Muscle layer of colon (tissue), 2 donors: ENCODE measurements around the gene RSAD2.

Source experiments
- H3K27ac ChIP-seq: one replicate; pipeline ENCODE4 v1.7.0; 2013; ENCODE audit warnings: low read depth, mild to moderate bottlenecking, low read length, moderate library complexity
- H3K27me3 ChIP-seq, 2 donors: one replicate each; pipeline ENCODE4 v1.7.0; 2013; ENCODE audit warnings: low read length in 2 of 2, mild to moderate bottlenecking in 2 of 2; ENCODE audit not compliant: insufficient read depth in 2 of 2, control insufficient read depth in 1 of 2
- H3K36me3 ChIP-seq: one replicate; pipeline ENCODE4 v1.7.0; 2013; ENCODE audit warnings: mild to moderate bottlenecking, low read length; ENCODE audit not compliant: insufficient read depth
- H3K4me1 ChIP-seq: one replicate; pipeline ENCODE4 v1.7.0; 2013; ENCODE audit warnings: mild to moderate bottlenecking, low read length; ENCODE audit not compliant: insufficient read depth
- H3K4me3 ChIP-seq, 2 donors: one replicate each; pipeline ENCODE4 v1.7.0; 2013; ENCODE audit warnings: low read length in 2 of 2, low read depth in 1 of 2, mild to moderate bottlenecking in 1 of 2, moderate library complexity in 1 of 2
- H3K9ac ChIP-seq: one replicate; pipeline ENCODE4 v1.7.0; 2013; ENCODE audit warnings: low read length
- H3K9me3 ChIP-seq: one replicate; pipeline ENCODE4 v1.7.0; 2013; ENCODE audit warnings: mild to moderate bottlenecking, low read length
- donor health status: abdominal sarcoma.
- donor health status: Adenocarcinoma of cecum.

RSAD2 gene

DNA sequence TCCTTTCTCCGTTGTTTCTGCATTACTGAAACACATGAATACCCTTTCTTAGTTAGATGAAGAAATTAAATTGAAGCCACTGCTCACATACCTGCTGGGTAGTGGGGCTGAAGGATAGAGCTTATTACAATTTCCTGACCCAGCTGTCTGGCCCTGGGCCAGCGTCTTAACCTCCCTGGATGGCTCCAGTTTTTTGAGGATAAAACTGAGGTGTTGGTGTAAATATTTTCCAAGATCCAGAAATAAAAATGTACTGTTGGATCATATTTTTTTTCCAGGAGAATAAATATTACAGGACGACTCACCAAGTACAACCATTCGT, 43.1 kb downstream of the RSAD2 start:
- H3K36me3 ChIP-seq = no peaks in the 10 kb centered on the region
- no peak overlapping the region for H3K27ac ChIP-seq
- H3K27me3 ChIP-seq = no peaks in the 10 kb centered on the region
- H3K4me3 ChIP-seq = no peak overlapping the region
- H3K4me1 ChIP-seq = peaks cover 19% of the 10 kb centered on the region
- no peak overlapping the region for H3K9ac ChIP-seq
- no peaks in the 10 kb centered on the region for H3K9me3 ChIP-seq

DNA sequence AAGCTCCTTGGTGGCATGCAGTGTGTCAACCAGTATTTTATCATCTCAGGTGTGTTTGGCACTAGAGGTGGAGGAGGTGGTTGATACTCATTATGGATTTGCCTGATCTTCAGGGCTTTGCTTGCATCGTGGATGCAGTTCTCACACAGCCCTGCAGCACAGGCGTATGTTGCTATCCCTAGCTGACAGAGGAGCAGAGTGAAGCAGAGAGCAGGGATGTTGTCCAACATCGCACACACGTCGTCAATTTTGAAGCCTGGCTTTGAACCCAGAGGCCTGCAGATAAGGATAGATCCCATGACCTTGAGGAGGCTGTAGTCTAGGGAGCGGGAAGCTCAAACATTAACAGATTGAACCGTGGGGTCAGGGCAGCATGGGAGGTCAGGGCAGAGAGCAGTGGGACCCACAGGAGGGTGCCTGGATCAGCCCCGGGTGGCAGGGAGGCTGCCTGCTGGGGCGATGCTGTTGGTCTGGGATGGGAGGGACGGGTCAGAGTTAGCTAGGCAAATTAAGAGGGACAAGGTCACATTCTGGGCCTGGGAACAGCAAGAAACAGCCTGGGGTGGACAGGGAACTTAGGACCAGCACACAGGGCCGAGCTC, 43.8 kb downstream of the RSAD2 start:
- no peak overlapping the region for H3K4me3 ChIP-seq
- H3K27ac ChIP-seq = no peak overlapping the region
- no peaks in the 10 kb centered on the region for H3K9me3 ChIP-seq
- no peaks in the 10 kb centered on the region for H3K27me3 ChIP-seq
- no peak overlapping the region for H3K9ac ChIP-seq
- H3K36me3 ChIP-seq = no peaks in the 10 kb centered on the region
- peaks cover 25% of the 10 kb centered on the region for H3K4me1 ChIP-seq

DNA sequence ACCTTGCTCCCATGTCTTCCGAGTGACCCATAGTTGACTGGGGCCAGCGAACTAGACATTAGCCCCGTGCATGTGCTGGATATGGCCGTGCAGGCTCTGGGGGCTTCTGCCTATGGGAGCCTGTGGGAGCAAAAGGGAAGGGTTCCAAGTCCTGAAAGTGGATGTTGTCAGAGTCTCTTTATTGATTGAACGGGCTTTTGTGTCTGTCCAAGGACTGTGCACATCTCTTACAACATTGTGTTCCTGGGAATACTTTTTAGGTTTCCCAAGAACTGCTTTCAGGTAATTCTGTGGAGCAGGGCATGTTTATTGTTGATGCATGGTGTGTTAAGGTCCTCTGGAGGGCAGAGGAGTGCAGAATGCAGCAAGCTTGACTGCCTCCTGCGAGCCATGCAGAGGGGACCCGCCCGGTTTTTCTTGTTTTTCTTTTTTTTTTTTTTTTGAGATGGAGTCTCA, 44.7 kb downstream of the RSAD2 start:
- no peak overlapping the region for H3K9ac ChIP-seq

DNA sequence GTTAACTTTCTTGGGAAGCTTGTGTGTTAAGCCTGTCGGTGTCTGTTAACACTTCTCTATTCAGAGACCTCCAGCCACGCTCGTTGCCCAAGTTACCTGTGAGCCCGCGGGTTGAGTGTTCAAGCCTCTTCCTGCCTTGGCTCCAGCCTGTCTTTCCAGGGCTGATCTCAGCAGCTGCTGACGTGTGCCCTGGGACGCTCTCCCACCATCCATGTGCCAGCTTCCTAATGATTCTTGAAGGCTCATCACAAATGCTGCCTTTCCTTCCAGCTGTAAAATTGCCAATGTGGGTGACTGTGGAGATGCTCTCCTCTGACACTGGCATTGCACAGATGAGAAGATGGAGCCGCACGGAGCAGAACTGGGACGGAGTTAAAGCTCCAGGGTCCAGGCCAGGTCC, 45.7 kb downstream of the RSAD2 start:
- Histone ChIP-seq H3K4me1 (peaks cover 31% of the 10 kb centered on the region), H3K9me3 (no peaks in the 10 kb centered on the region), H3K9ac (no peak overlapping the region), H3K4me3 (no peak overlapping the region), H3K36me3 (no peaks in the 10 kb centered on the region), H3K27ac (no peak overlapping the region), H3K27me3 (no peaks in the 10 kb centered on the region)

More for the DNA sequence above, 44.7 kb downstream of the RSAD2 start:
- Histone ChIP-seq H3K4me3 (no peak overlapping the region), H3K27ac (no peak overlapping the region), H3K27me3 (no peaks in the 10 kb centered on the region), H3K4me1 (peaks cover 28% of the 10 kb centered on the region), H3K36me3 (no peaks in the 10 kb centered on the region), H3K9me3 (no peaks in the 10 kb centered on the region)

DNA sequence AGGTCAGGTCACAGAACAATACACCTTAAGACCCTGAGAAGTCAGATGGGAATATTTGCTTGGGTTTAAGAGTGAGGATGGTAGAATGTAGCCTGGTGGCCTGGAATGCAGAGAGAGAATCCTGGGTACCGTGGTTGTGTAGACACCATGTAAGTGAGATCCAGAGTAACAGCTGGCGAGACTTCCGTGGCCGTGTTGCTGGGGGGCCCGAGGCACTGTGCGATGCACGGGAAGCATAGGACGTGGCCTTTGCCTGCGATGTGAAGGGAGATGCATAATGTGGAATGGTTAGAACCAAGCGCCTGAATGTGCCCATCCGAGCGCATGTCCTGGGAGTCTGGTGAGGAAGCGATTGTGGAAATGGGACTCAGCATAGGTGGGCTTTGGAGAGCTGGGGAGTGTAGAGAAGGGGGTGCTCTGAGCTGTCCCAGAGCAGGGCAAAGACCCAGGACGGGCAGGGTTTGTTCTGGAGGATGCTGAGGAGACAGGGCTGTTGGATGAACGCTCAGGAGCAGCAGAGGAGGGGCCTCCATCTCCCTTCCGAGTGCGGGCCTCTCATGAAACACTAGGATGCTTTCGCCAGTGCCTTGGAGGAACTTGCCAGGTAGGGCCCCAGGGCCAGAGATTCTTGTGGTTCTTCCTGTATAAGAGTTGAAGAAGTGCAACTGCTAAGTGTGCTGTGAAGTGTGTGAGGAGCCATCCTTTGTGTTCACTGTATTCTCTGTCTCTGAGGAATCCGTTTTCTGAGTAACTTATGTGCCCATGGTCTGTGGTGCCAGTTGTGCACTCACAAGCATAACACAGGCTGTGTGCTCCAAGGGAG, 46.7 kb downstream of the RSAD2 start:
- no peak overlapping the region for H3K9ac ChIP-seq
- no peaks in the 10 kb centered on the region for H3K27me3 ChIP-seq
- no peak overlapping the region for H3K27ac ChIP-seq
- H3K9me3 ChIP-seq = no peaks in the 10 kb centered on the region
- H3K4me3 ChIP-seq = no peak overlapping the region
- H3K36me3 ChIP-seq = no peaks in the 10 kb centered on the region
- H3K4me1 ChIP-seq = peaks cover 30% of the 10 kb centered on the region

DNA sequence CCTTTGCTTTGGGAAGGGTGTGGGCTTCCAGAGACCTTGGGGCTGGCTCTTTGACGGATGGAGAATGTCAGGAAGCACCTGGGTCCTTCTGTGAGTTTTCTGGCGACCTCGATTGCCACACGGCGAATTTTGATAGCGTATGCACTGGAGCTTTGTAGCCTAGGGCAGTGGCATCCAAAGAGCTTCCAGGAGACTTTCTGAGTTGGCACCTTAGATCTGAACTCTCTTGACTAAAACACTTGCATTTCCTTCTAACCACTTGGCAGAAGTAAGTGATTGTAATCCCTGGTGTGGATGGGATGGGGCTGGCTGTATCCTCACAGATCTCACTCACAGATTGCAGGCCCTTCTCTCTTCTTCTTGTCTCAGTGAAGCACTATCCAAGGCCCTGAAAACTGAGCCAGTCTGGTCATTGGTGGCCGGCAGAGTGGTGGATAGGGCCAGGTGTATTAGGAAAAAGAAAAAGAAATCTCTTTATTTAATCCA, 47.4 kb downstream of the RSAD2 start:
- Histone ChIP-seq H3K36me3 (no peaks in the 10 kb centered on the region), H3K4me1 (peaks cover 26% of the 10 kb centered on the region), H3K9ac (no peak overlapping the region), H3K27ac (no peak overlapping the region), H3K4me3 (no peak overlapping the region), H3K9me3 (no peaks in the 10 kb centered on the region), H3K27me3 (no peaks in the 10 kb centered on the region)

DNA sequence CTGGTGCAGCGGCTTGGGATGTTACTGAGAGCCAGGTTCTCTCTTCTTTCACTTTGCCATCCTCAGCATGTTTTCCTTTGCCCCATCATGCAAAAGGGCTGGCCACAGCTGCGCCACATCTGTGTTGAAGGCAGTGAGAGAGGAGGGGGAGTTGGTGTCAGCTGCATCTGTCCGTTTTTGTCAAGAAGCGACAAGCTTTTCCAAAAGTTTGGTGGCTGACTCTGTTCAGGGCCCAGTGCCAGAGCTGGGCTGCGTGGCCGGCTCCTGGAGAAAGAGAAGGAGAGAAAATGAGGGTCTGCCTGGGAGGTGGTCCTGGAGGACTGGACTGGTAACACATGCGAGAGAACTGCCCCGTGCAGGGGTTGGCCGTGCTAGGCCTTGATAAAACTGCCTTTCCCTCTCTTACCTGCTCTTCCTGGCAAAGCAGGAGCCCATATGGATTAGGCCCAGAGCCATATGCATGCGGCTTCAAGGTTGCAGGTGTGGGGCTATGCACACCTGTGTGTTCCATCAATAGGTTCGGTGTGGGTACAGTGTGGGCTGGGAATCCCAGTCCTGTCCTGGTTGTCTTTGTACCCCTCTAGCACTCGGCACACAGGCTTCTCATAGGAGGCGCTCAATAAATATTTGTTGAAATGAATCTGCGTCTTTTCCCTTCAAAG, 48.6 kb downstream of the RSAD2 start:
- peaks cover 26% of the 10 kb centered on the region for H3K4me1 ChIP-seq
- H3K36me3 ChIP-seq = no peaks in the 10 kb centered on the region
- H3K27me3 ChIP-seq = no peaks in the 10 kb centered on the region
- H3K9ac ChIP-seq = no peak overlapping the region
- H3K9me3 ChIP-seq = no peaks in the 10 kb centered on the region
- H3K4me3 ChIP-seq = no peak overlapping the region
- H3K27ac ChIP-seq = no peak overlapping the region

DNA sequence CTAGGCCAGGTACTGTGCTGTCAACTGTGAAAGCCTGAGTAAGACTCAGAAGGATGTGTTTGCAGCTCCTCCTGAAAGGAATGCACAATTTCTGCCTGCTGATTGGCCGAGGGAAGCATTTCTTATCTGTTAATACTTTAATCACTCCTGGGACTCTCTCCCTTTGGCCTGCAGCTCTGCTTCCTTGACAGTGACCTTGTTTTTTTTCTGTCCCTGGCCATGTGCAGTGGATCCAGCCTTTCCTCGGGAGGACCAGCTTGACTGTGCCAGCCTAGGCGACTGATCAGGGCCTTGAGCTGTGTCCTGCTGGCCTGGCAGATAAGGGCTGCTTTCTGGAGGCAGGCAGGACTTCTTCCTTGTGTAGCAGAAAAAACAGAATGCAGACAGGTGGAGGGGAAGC, 49.6 kb downstream of the RSAD2 start:
- no peaks in the 10 kb centered on the region for H3K27me3 ChIP-seq
- H3K9ac ChIP-seq = no peak overlapping the region
- no peak overlapping the region for H3K27ac ChIP-seq
- H3K36me3 ChIP-seq = no peaks in the 10 kb centered on the region
- H3K4me3 ChIP-seq = no peak overlapping the region
- no peaks in the 10 kb centered on the region for H3K9me3 ChIP-seq
- H3K4me1 ChIP-seq = peaks cover 26% of the 10 kb centered on the region

DNA sequence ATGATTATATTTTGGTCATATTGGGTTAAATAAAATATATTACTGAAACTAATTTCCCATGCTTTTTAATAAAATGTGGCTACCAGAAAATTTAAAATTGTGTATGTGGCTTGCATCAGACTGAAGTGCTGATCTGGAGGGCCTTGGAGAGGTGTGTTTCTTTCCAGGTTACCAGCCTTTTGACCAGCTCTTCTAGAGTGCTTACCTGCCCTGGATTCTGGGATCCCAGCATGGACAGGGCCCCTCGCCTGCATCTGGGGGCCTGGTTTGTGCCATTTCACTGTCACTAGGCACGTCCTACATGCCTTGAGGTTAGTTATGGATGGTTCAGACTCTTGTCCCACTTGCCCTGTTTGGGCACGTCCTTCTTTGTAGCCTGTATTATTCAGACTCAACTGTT, 50.2 kb downstream of the RSAD2 start:
- H3K27me3 ChIP-seq = no peaks in the 10 kb centered on the region
- no peak overlapping the region for H3K4me3 ChIP-seq
- peaks cover 26% of the 10 kb centered on the region for H3K4me1 ChIP-seq
- H3K36me3 ChIP-seq = no peaks in the 10 kb centered on the region
- no peak overlapping the region for H3K9ac ChIP-seq
- H3K9me3 ChIP-seq = no peaks in the 10 kb centered on the region
- H3K27ac ChIP-seq = no peak overlapping the region

DNA sequence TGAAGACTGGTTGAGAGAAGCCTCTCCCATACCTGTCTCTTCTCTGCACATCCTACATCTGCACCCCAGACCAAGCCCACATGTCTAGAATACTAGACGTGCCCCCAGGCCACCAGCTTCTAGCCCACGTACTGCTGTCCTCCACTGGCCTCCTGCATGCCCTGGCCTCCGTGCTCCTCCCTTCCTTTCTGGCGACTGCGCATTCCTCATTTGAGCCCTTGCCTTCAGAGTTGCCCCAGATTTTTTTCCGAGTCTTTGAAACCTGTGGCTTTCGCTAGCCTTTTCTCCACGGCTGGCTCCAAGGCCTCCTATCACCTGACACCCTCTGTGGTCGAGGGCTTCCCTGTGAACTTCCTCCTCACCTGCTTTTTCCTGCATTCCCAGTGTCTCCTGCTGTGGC, 50.9 kb downstream of the RSAD2 start:
- no peak overlapping the region for H3K4me3 ChIP-seq
- H3K27ac ChIP-seq = no peak overlapping the region
- no peaks in the 10 kb centered on the region for H3K27me3 ChIP-seq
- no peak overlapping the region for H3K9ac ChIP-seq
- H3K4me1 ChIP-seq = peaks cover 26% of the 10 kb centered on the region
- H3K9me3 ChIP-seq = no peaks in the 10 kb centered on the region
- H3K36me3 ChIP-seq = no peaks in the 10 kb centered on the region

DNA sequence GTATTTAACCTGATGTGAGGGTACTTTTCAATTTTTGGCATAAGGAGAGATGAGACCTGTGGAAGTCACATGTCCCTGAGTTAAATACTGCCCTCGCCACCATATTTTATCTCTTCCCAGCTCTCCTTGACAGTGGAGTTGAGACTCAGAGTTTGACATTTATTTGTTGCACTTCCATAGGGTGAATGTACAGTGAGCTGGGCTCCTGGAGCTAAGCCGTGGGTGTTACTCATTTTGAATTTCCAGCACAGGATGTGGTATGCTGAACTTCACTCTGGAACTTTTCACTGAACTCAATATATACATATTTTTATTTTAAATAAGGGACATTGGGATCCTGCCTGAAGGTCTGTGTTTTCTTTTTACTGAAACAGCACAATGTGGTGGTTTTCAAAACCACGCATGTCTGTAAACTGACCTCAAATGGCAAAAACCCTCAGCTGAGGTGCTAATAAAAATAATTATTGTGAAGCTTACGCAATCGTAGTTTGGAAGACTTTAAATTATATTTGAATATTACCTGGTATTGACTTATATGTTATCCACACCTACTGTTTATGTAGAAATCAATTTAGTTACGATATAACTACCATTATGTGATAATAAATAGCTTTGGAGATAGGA, 51.7 kb downstream of the RSAD2 start:
- Histone ChIP-seq H3K27me3 (no peaks in the 10 kb centered on the region), H3K27ac (no peak overlapping the region), H3K4me3 (no peak overlapping the region), H3K36me3 (no peaks in the 10 kb centered on the region), H3K9ac (no peak overlapping the region), H3K4me1 (peaks cover 26% of the 10 kb centered on the region), H3K9me3 (no peaks in the 10 kb centered on the region)
